Heart left ventricle (tissue), 13 donors: ENCODE data around the gene CTNS.

Source experiments
- POLR2A ChIP-seq, 2 donors: fragments of 450-650 bp; IDR thresholded peaks; one replicate each; pipeline ENCODE4 v1.6.1; 2017; ENCODE audit warnings: antibody characterized with exemption in 2 of 2, mild to moderate bottlenecking in 2 of 2, moderate library complexity in 2 of 2
- TF ChIP-seq, protein P1 (sequence below), 12 donors: fragments of 200-600 bp; sonication (generic) in 4 of 12; IDR thresholded peaks; one replicate each; pipeline versions ENCODE4 v1.5.0 to v1.8.0; 2018 to 2022; ENCODE audit warnings: antibody characterized with exemption in 12 of 12, mild to moderate bottlenecking in 5 of 12
- donor health status: ischemic (EF 13 %, LVEDD 7.1; RV severe dilation, severe dysfunction).
- donor health status: DM: no; HTN: yes; CAD: no.
- donor health status: DM: no; HTN: no; CAD: no.
- donor health status: ischemic (EF 25% LVEDD 6.9; RV normal size, moderate dysfunction).
- donor health status: ischemic (EF 25% LVEDD 5.7; RV mildly dilated, moderate dysfunction).
- donor health status: ischemic (EF 35%, LVEDD 5.7; RV mildly dilated, moderate dysfunction).
- donor health status: nonischemic (EF 11% LVEDD 7.7; RV severe dilation, severe dysfunction).
- donor health status: DM: yes; HTN: yes; CAD: no.
- donor health status: PGD.
- donor health status: ischemic (EF 29% LVEDD 5.4; RV normal size, mild dysfunction).
- donor health status: nonischemic (EF 23%, LVEDD 6.1; RV moderate dilation, normal function).

- TF ChIP-seq, protein P1, sequence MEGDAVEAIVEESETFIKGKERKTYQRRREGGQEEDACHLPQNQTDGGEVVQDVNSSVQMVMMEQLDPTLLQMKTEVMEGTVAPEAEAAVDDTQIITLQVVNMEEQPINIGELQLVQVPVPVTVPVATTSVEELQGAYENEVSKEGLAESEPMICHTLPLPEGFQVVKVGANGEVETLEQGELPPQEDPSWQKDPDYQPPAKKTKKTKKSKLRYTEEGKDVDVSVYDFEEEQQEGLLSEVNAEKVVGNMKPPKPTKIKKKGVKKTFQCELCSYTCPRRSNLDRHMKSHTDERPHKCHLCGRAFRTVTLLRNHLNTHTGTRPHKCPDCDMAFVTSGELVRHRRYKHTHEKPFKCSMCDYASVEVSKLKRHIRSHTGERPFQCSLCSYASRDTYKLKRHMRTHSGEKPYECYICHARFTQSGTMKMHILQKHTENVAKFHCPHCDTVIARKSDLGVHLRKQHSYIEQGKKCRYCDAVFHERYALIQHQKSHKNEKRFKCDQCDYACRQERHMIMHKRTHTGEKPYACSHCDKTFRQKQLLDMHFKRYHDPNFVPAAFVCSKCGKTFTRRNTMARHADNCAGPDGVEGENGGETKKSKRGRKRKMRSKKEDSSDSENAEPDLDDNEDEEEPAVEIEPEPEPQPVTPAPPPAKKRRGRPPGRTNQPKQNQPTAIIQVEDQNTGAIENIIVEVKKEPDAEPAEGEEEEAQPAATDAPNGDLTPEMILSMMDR (IDR thresholded peaks at IDR 0.05) = no peak
- TF ChIP-seq POLR2A (IDR thresholded peaks at IDR 0.05) = no peak
Measured at GRCh38 chr17:3675886-3676285, 39.3 kb downstream of the CTNS start.
